ENCODE data around the gene MAST3. TPM values are rescaled to one million over a fixed set of nuclear protein-coding genes. Genes with fewer than 3 reads are reported as not detected.

MAST3 gene
- total and polyA plus RNA-seq, 2 of the 13 experiments (the other 11 are each of a cell fraction or from before 2014, with no cell fraction given) = 4.1 to 4.6 TPM

DNA sequence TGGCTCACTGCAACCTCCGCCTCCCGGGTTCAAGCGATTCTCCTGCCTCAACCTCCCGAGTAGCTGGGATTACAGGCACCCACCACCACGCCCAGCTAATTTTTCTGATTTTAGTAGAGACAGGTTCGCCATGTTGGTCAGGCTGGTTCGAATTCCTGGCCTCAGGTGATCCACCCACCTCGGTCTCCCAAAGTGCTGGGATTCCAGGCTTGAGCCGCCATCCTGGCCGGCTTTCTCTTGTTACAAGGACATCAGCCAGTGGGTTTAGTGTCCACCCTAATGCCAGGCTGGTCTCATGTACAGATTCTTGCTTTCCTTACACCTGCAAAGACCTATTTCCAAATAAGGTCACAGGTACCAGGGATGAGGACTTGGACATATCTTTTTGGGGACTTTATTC lies 62.2 kb downstream of the MAST3 start:
- ATAC-seq (no peak), DNase-seq (ENCODE audit: low spot score) (no peak), FAIRE-seq (no peak)
- in situ Hi-C loops (cut with HindIII; ENCODE audit: extremely low pct_ligation_motif_present, low pct_unique_long_range_greater_than_20kb) = no loop called here
- peaks cover 26 to 38% of the 10 kb centered on the region in 2 experiments for H3K36me3 ChIP-seq (replicated peaks in 1 of 2; ENCODE audit: control insufficient read depth in 1 of 2, insufficient read depth in 2 of 2, low read length in 2 of 2)
- H4K20me1 ChIP-seq (ENCODE audit: insufficient read depth, low read length) = 0 out of 2 replicates have a peak, but pooled peaks cover 11% of the 10 kb centered on the region
- no peak overlapping the region for H3K4me2 ChIP-seq (ENCODE audit: low read depth, low read length)
- ChIA-PET POLR2A (interaction anchor here (0.6 to 1.2 kb wide), 3 partner anchors 13 to 96 kb away, joined by 3 read pairs; no protein-coding TSS in a partner anchor), CTCF (ENCODE audit: low intra/inter-chr PET ratio, low total read pairs) (no interaction called here)
- H3K27ac ChIP-seq (ENCODE audit: extremely low read length, insufficient read depth, low read length) = no peak overlapping the region
- intact Hi-C loops (cut with micrococcal nuclease; ENCODE audit: unreplicated experiment) = no loop called here
- H3K9ac ChIP-seq (ENCODE audit: insufficient read depth, low read depth, low read length) = no peak overlapping the region
- peaks cover 40% of the 10 kb centered on the region for H3K4me1 ChIP-seq (ENCODE audit: insufficient read depth, low read length)
- 91% methylated on average over 10 of the region's 10 CpGs for WGBS (ENCODE audit: low lambda C conversion rate)
- no peaks in the 10 kb centered on the region for H3K27me3 ChIP-seq (ENCODE audit: control insufficient read depth in 1 of 2, insufficient read depth in 2 of 2, low read length in 2 of 2)
- no peak overlapping the region for H3K4me3 ChIP-seq (replicated peaks in 1 of 3; ENCODE audit: insufficient read depth in 1 of 3, low read depth in 2 of 3, low read length in 3 of 3)
- H3K9me3 ChIP-seq (ENCODE audit: low read length) = no peaks in the 10 kb centered on the region
- TF ChIP-seq SATB2 (CRISPR knock-in tag; IDR thresholded peaks at IDR 0.05) (no peak), TOE1 (CRISPR knock-in tag; IDR thresholded peaks at IDR 0.05) (no peak), ZNF749 (CRISPR knock-in tag; IDR thresholded peaks at IDR 0.05; ENCODE audit: borderline replicate concordance) (no peak), TBP (CRISPR knock-in tag; IDR thresholded peaks at IDR 0.05) (no peak), SPEN (CRISPR knock-in tag; IDR thresholded peaks at IDR 0.05; ENCODE audit: low read depth) (no peak), ZNF839 (CRISPR knock-in tag; IDR thresholded peaks at IDR 0.05; ENCODE audit: borderline replicate concordance) (no peak), ZNF350 (CRISPR knock-in tag; IDR thresholded peaks at IDR 0.05; ENCODE audit: borderline replicate concordance, low read depth) (no peak), ZNF225 (CRISPR knock-in tag; IDR thresholded peaks at IDR 0.05) (no peak), MBD4 (IDR thresholded peaks at IDR 0.05; ENCODE audit: borderline replicate concordance, low read length) (no peak), SETDB1 (CRISPR knock-in tag; IDR thresholded peaks at IDR 0.05; ENCODE audit: borderline replicate concordance) (no peak), HOXA7 (CRISPR knock-in tag; IDR thresholded peaks at IDR 0.05) (no peak), ZFP90 (CRISPR knock-in tag; IDR thresholded peaks at IDR 0.05; ENCODE audit: borderline replicate concordance) (no peak)
- TF ChIP-seq, protein P1, sequence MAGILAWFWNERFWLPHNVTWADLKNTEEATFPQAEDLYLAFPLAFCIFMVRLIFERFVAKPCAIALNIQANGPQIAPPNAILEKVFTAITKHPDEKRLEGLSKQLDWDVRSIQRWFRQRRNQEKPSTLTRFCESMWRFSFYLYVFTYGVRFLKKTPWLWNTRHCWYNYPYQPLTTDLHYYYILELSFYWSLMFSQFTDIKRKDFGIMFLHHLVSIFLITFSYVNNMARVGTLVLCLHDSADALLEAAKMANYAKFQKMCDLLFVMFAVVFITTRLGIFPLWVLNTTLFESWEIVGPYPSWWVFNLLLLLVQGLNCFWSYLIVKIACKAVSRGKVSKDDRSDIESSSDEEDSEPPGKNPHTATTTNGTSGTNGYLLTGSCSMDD (CRISPR knock-in tag; IDR thresholded peaks at IDR 0.05) = no peak
- TF ChIP-seq, protein P2, sequence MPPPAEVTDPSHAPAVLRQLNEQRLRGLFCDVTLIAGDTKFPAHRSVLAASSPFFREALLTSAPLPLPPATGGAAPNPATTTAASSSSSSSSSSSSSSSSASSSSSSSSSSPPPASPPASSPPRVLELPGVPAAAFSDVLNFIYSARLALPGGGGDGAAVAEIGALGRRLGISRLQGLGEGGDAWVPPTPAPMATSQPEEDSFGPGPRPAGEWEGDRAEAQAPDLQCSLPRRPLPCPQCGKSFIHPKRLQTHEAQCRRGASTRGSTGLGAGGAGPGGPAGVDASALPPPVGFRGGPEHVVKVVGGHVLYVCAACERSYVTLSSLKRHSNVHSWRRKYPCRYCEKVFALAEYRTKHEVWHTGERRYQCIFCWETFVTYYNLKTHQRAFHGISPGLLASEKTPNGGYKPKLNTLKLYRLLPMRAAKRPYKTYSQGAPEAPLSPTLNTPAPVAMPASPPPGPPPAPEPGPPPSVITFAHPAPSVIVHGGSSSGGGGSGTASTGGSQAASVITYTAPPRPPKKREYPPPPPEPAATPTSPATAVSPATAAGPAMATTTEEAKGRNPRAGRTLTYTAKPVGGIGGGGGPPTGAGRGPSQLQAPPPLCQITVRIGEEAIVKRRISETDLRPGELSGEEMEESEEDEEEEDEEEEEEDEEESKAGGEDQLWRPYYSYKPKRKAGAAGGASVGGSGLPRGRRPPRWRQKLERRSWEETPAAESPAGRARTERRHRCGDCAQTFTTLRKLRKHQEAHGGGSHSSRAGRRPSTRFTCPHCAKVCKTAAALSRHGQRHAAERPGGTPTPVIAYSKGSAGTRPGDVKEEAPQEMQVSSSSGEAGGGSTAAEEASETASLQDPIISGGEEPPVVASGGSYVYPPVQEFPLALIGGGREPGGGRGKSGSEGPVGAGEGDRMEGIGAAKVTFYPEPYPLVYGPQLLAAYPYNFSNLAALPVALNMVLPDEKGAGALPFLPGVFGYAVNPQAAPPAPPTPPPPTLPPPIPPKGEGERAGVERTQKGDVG (CRISPR knock-in tag; IDR thresholded peaks at IDR 0.05; ENCODE audit: borderline replicate concordance) = no peak
- TF ChIP-seq, protein P3, sequence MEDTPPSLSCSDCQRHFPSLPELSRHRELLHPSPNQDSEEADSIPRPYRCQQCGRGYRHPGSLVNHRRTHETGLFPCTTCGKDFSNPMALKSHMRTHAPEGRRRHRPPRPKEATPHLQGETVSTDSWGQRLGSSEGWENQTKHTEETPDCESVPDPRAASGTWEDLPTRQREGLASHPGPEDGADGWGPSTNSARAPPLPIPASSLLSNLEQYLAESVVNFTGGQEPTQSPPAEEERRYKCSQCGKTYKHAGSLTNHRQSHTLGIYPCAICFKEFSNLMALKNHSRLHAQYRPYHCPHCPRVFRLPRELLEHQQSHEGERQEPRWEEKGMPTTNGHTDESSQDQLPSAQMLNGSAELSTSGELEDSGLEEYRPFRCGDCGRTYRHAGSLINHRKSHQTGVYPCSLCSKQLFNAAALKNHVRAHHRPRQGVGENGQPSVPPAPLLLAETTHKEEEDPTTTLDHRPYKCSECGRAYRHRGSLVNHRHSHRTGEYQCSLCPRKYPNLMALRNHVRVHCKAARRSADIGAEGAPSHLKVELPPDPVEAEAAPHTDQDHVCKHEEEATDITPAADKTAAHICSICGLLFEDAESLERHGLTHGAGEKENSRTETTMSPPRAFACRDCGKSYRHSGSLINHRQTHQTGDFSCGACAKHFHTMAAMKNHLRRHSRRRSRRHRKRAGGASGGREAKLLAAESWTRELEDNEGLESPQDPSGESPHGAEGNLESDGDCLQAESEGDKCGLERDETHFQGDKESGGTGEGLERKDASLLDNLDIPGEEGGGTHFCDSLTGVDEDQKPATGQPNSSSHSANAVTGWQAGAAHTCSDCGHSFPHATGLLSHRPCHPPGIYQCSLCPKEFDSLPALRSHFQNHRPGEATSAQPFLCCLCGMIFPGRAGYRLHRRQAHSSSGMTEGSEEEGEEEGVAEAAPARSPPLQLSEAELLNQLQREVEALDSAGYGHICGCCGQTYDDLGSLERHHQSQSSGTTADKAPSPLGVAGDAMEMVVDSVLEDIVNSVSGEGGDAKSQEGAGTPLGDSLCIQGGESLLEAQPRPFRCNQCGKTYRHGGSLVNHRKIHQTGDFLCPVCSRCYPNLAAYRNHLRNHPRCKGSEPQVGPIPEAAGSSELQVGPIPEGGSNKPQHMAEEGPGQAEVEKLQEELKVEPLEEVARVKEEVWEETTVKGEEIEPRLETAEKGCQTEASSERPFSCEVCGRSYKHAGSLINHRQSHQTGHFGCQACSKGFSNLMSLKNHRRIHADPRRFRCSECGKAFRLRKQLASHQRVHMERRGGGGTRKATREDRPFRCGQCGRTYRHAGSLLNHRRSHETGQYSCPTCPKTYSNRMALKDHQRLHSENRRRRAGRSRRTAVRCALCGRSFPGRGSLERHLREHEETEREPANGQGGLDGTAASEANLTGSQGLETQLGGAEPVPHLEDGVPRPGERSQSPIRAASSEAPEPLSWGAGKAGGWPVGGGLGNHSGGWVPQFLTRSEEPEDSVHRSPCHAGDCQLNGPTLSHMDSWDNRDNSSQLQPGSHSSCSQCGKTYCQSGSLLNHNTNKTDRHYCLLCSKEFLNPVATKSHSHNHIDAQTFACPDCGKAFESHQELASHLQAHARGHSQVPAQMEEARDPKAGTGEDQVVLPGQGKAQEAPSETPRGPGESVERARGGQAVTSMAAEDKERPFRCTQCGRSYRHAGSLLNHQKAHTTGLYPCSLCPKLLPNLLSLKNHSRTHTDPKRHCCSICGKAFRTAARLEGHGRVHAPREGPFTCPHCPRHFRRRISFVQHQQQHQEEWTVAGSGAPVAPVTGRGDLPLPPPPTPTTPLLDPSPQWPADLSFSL (CRISPR knock-in tag; IDR thresholded peaks at IDR 0.05) = no peak
- peaks cover 5% of the 10 kb centered on the region for H3K79me2 ChIP-seq (ENCODE audit: insufficient read depth, low read length)
- no peak overlapping the region for H2AFZ ChIP-seq (ENCODE audit: low read length)
- BruUV-seq (replicated peaks) = no TSS peak

Data from HepG2 (cell line).